GM12878 (cell line): Measurements from ENCODE around the gene ZBTB9. TPM values are rescaled to one million over a fixed set of nuclear protein-coding genes. Genes with fewer than 3 reads are reported as not detected.

ENCODE experiments used
- E2F8 ChIP-seq: fragments of 450-650 bp; IDR thresholded peaks from 2 replicates; pipeline ENCODE4 v1.6.1; 2018; ENCODE audit warnings: mild to moderate bottlenecking, low read depth, moderate library complexity; ENCODE audit not compliant: partially characterized antibody
- EP300 ChIP-seq, 2 experiments: fragments of 150-350 bp in 1 of 2; IDR thresholded peaks; 2 replicates each; pipeline ENCODE4 v1.6.1; 2011 to 2012; ENCODE audit warnings: low read depth in 2 of 2, low read length in 2 of 2, borderline replicate concordance in 1 of 2, improper control_type of control experiment in 1 of 2, inconsistent platforms in 1 of 2; ENCODE audit not compliant: control insufficient read depth in 1 of 2
- polyA plus RNA-seq, 11 experiments: library from polyadenylated mRNA; depleted of rRNA in 4 of 11; unstranded in 6 of 11; stranded (reverse) in 5 of 11; fragments of >200 nt; fragmentation: Nextera tagmentation in 4 of 11; fragmentation: Illumina TruSeq in 1 of 11; extraction: Ambion mirVana in 4 of 11; extraction: Trizol in 1 of 11; gene quantifications; 1 replicate in 1 of 11; 2 replicates in 10 of 11; pipeline versions ENCODE4 v1.2.1 to v1.2.3, GENCODE V29; 2011 to 2016; ENCODE audit warnings: inconsistent platforms in 2 of 11, missing spikeins in 2 of 11, low read depth in 1 of 11
- total RNA-seq, 4 experiments: library from RNA; depleted of rRNA in 3 of 4; stranded (reverse); fragments of >200 nt in 3 of 4; fragmentation: Illumina TruSeq in 1 of 4; extraction: Trizol in 1 of 4; gene quantifications; 2 replicates each; pipeline versions ENCODE4 v1.2.1 to v1.2.3, GENCODE V29; 2013 to 2021
- TF ChIP-seq, protein P1 (sequence below): IDR thresholded peaks from 2 replicates; pipeline ENCODE4 v1.6.1; 2011; ENCODE audit warnings: low read depth, mild to moderate bottlenecking, low read length, moderate library complexity, borderline replicate concordance; ENCODE audit errors: extremely low read depth
- TF ChIP-seq, protein P2 (sequence below): fragments of 450-650 bp; formaldehyde crosslinking; IDR thresholded peaks from 2 replicates; pipeline ENCODE4 v1.5.0; 2022; ENCODE audit warnings: mild to moderate bottlenecking, missing genetic modification characterization

The ZBTB9 gene
- total and polyA plus RNA-seq, 10 of the 15 experiments (the other 5 are each of a cell fraction or from before 2014, with no cell fraction given), result 1.5 to 12.7 (median 6.9) TPM

DNA sequence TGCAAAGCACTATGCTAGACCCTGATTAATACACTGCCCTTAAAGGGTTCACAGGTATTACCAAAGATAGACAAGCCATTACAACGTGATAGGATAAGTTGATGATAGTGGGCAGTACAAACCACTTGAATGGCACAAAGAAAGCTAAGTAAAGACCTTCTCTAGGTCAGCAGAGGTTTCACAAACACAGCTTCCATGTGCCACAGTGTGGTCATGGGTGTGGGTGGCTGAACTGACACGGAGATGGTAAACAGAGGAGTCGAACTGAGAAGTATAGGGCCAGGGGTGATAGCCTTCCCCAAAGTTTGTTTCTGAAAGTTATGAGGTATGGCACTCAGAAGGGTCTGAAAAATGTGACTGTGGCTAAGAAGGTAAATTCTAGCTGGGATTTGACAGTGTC lies 4.3 kb downstream of the ZBTB9 start (continued):
- TF ChIP-seq, protein P1, sequence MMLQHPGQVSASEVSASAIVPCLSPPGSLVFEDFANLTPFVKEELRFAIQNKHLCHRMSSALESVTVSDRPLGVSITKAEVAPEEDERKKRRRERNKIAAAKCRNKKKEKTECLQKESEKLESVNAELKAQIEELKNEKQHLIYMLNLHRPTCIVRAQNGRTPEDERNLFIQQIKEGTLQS, result no peak
- no peak for TF ChIP-seq EP300 (IDR thresholded peaks at IDR 0.05; ENCODE audit: borderline replicate concordance in 1 of 2, control insufficient read depth in 1 of 2, low read depth in 2 of 2, low read length in 2 of 2)
- TF ChIP-seq E2F8, result no peak
- TF ChIP-seq, protein P2, sequence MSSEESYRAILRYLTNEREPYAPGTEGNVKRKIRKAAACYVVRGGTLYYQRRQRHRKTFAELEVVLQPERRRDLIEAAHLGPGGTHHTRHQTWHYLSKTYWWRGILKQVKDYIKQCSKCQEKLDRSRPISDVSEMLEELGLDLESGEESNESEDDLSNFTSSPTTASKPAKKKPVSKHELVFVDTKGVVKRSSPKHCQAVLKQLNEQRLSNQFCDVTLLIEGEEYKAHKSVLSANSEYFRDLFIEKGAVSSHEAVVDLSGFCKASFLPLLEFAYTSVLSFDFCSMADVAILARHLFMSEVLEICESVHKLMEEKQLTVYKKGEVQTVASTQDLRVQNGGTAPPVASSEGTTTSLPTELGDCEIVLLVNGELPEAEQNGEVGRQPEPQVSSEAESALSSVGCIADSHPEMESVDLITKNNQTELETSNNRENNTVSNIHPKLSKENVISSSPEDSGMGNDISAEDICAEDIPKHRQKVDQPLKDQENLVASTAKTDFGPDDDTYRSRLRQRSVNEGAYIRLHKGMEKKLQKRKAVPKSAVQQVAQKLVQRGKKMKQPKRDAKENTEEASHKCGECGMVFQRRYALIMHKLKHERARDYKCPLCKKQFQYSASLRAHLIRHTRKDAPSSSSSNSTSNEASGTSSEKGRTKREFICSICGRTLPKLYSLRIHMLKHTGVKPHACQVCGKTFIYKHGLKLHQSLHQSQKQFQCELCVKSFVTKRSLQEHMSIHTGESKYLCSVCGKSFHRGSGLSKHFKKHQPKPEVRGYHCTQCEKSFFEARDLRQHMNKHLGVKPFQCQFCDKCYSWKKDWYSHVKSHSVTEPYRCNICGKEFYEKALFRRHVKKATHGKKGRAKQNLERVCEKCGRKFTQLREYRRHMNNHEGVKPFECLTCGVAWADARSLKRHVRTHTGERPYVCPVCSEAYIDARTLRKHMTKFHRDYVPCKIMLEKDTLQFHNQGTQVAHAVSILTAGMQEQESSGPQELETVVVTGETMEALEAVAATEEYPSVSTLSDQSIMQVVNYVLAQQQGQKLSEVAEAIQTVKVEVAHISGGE (CRISPR knock-in tag), result no peak
